Ramos (cell line): Measurements from ENCODE around the gene FASTK.

Source experiments
- in situ Hi-C: fragments of 300-500 bp; cut with MboI; formaldehyde crosslinking; loops from one replicate; pipeline ENCODE4 v1.14.3; 2022; ENCODE audit warnings: low sequenced_read_pairs; ENCODE audit not compliant: unreplicated experiment

The FASTK gene

GRCh38 chr7:151080522-151081169, at the start of gene FASTK:
Gene FASTK, minus strand, starts transcription at chr7:151080809. Its CDS starts 43 bp downstream, at chr7:151080766.
- in situ Hi-C loops, result no loop called here

GRCh38 chr7:151129960-151130591, 49.5 kb upstream of the FASTK start:
- in situ Hi-C loops, result loop anchor here (10.0 kb wide), 1 partner anchor 175 kb away; no protein-coding TSS in a partner anchor

- in situ Hi-C loops, result loop anchor here (10.0 kb wide), 1 partner anchor 175 kb away; no protein-coding TSS in a partner anchor
Observed at GRCh38 chr7:151129117-151129959, 48.7 kb upstream of the FASTK start.

GRCh38 chr7:151128716-151129115, 48.1 kb upstream of the FASTK start:
- in situ Hi-C loops, result loop anchor here (10.0 kb wide), 1 partner anchor 176 kb away; no protein-coding TSS in a partner anchor

- in situ Hi-C loops, result loop anchor here (10.0 kb wide), 1 partner anchor 177 kb away; no protein-coding TSS in a partner anchor
Observed at GRCh38 chr7:151128144-151128543, 47.5 kb upstream of the FASTK start.

GRCh38 chr7:151126491-151127137, 46.0 kb upstream of the FASTK start:
- in situ Hi-C loops, result loop anchor here (10.0 kb wide), 1 partner anchor 178 kb away; no protein-coding TSS in a partner anchor

- in situ Hi-C loops, result loop anchor here (10.0 kb wide), 1 partner anchor 179 kb away; no protein-coding TSS in a partner anchor
Observed at GRCh38 chr7:151125846-151126481, 45.4 kb upstream of the FASTK start.

- in situ Hi-C loops, result loop anchor here (10.0 kb wide), 1 partner anchor 179 kb away; no protein-coding TSS in a partner anchor
Observed at GRCh38 chr7:151125470-151125845, 44.8 kb upstream of the FASTK start.

GRCh38 chr7:151124899-151125399, 44.3 kb upstream of the FASTK start:
- in situ Hi-C loops, result loop anchor here (10.0 kb wide), 1 partner anchor 180 kb away; no protein-coding TSS in a partner anchor

- in situ Hi-C loops, result loop anchor here (10.0 kb wide), 1 partner anchor 180 kb away; no protein-coding TSS in a partner anchor
Observed at GRCh38 chr7:151124481-151124880, 43.9 kb upstream of the FASTK start.

- in situ Hi-C loops, result loop anchor here (10.0 kb wide), 1 partner anchor 181 kb away; no protein-coding TSS in a partner anchor
Observed at GRCh38 chr7:151123822-151124464, 43.3 kb upstream of the FASTK start.

- in situ Hi-C loops, result loop anchor here (10.0 kb wide), 1 partner anchor 182 kb away; no protein-coding TSS in a partner anchor
Observed at GRCh38 chr7:151123158-151123821, 42.7 kb upstream of the FASTK start.

- in situ Hi-C loops, result loop anchor here (10.0 kb wide), 1 partner anchor 182 kb away; no protein-coding TSS in a partner anchor
Observed at GRCh38 chr7:151122796-151123157, 42.2 kb upstream of the FASTK start.

- in situ Hi-C loops, result loop anchor here (10.0 kb wide), 1 partner anchor 183 kb away; no protein-coding TSS in a partner anchor
Observed at GRCh38 chr7:151122276-151122675, 41.7 kb upstream of the FASTK start.

GRCh38 chr7:151121380-151122170, 41.0 kb upstream of the FASTK start:
- in situ Hi-C loops, result loop anchor here (10.0 kb wide), 1 partner anchor 183 kb away; no protein-coding TSS in a partner anchor

- in situ Hi-C loops, result loop anchor here (10.0 kb wide), 1 partner anchor 184 kb away; no protein-coding TSS in a partner anchor
Observed at GRCh38 chr7:151120896-151121295, 40.3 kb upstream of the FASTK start.

- in situ Hi-C loops, result loop anchor here (10.0 kb wide), 1 partner anchor 185 kb away; no protein-coding TSS in a partner anchor
Observed at GRCh38 chr7:151119902-151120301, 39.3 kb upstream of the FASTK start.
